ENCODE results near the gene COQ8B. TPM values are rescaled to one million over a fixed set of nuclear protein-coding genes. Genes with fewer than 3 reads are reported as not detected.

The COQ8B gene
- total RNA-seq, 1 donor from 2014 or later, result 20.9 TPM

DNA sequence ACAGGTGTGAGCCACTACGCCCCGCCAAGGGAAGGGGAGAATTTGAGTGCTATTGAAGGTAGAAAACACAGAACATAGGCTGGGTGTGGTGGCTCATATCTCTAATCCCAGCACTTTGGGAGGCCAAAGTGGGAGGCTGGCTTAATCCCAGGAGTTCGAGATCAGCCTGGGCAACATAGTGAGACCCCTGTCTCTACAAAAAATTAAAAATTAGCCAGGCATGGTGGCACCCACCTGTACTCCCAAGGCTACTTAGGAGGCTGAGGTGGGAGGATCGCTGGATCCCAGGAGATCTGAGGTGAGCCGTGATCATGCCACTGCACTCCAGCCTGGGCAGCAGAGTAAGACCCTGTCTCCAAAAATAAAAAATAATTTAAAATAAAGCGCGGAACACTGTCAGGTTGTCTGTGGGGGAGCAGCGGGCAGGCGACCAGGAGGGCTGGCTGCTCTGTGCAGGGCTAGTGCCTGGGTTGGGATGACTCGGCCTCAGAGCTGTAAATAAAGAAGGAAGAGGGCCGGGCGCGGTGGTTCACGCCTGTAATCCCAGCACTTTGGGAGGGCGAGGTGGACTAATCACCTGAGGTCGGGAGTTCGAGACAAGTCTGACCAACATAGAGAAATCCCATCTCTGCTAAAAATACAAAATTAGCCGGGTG lies 74.5 kb downstream of the COQ8B start:
- no peak overlapping the region for H3K4me3 ChIP-seq (ENCODE audit: low read depth, low read length)
- no peak for DNase-seq (ENCODE audit: low read depth)
- no peak for TF ChIP-seq CTCF (conservative IDR thresholded peaks at IDR 0.05; ENCODE audit: low read depth, low read length)

Other genes starting within 250 kb of the COQ8B start
- 0.14 and 0.17 TPM in 2 replicates for gene SPTBN4, start 249.9 kb downstream of the COQ8B start, total RNA-seq
- gene SHKBP1, start 140.0 kb downstream of the COQ8B start, total RNA-seq, result 108 and 113 TPM in 2 replicates
- gene LTBP4, start 115.5 kb downstream of the COQ8B start, total RNA-seq, result 24.4 and 149 TPM in 2 replicates
- 13.3 and 32.0 TPM in 2 replicates for gene NUMBL, start 26.2 kb downstream of the COQ8B start, total RNA-seq
- 13.7 and 17.6 TPM in 2 replicates for gene ITPKC, start 226 bp upstream of the COQ8B start, total RNA-seq
- gene ACTMAP, start 33.6 kb upstream of the COQ8B start, total RNA-seq, result 2.2 and 3.3 TPM in 2 replicates
- 169 and 202 TPM in 2 replicates for gene SNRPA, start 34.3 kb upstream of the COQ8B start, total RNA-seq
- 0.80 TPM in 1 of 2 replicates, not detected in the other for gene MIA, start 58.6 kb upstream of the COQ8B start, total RNA-seq
- 20.6 and 23.6 TPM in 2 replicates for gene RAB4B, start 61.4 kb upstream of the COQ8B start, total RNA-seq
- 78.9 and 90.3 TPM in 2 replicates for gene EGLN2, start 82.3 kb upstream of the COQ8B start, total RNA-seq
- gene CYP2A6, start 133.6 kb upstream of the COQ8B start, total RNA-seq, result not detected in 2 replicates
- not detected in 2 replicates for gene CYP2A7, start 165.3 kb upstream of the COQ8B start, total RNA-seq